GM12891 (cell line): ENCODE data around the gene BCAT1.

Experiments used
- PAX5 ChIP-seq: IDR thresholded peaks from 2 replicates; pipeline ENCODE4 v1.6.1; 2011; ENCODE audit warnings: low read length, moderate library complexity, mild to moderate bottlenecking; ENCODE audit not compliant: insufficient read depth, severe bottlenecking
- POLR2A ChIP-seq: IDR thresholded peaks from 2 replicates; pipeline ENCODE4 v1.6.1; 2011; ENCODE audit warnings: low read depth, low read length, control low read depth
- POLR2AphosphoS5 ChIP-seq: IDR thresholded peaks from 2 replicates; pipeline ENCODE4 v1.6.1; 2011; ENCODE audit warnings: low read depth, low read length, control low read depth
- TAF1 ChIP-seq: IDR thresholded peaks from 2 replicates; pipeline ENCODE4 v1.6.1; 2011; ENCODE audit warnings: low read depth, low read length, control low read depth

GRCh38 chr12:24901576-24902461 is 47.1 kb downstream of the BCAT1 start:
- TF ChIP-seq POLR2A (no peak), POLR2AphosphoS5 (no peak), PAX5 (no peak), TAF1 (no peak)
